Endothelial cell of umbilical vein (primary cell): ENCODE data around the gene TTLL10. TPM values are rescaled to one million over a fixed set of nuclear protein-coding genes. Genes with fewer than 3 reads are reported as not detected.

ENCODE experiments used
- BruUV-seq: library from RNA; stranded (reverse); fragments of 400-500 nt; replicated peaks from 2 replicates; lab custom pipeline; 2021; lab: Mats Ljungman, UMichigan
- CTCF ChIA-PET: fragments of 300-600, 350-600 bp; sonication (Branson Sonifier 250); formaldehyde crosslinking; loops from one replicate; lab custom pipeline; 2021; ENCODE audit warnings: antibody characterized with exemption, inconsistent platforms; lab: Charles Lee
- POLR2A ChIA-PET: fragments of 300-600, 350-600 bp; sonication (Branson Sonifier 250); formaldehyde crosslinking; loops from one replicate; lab custom pipeline; 2021; ENCODE audit warnings: antibody characterized with exemption, inconsistent platforms; lab: Charles Lee
- DNase-seq: peaks from one replicate; pipeline ENCODE4 v3.0.0-alpha.2; 2011; ENCODE audit warnings: low read depth, low spot score
- FAIRE-seq: peaks from 2 replicates; lab custom pipeline; 2011; peaks lifted over from hg19 to GRCh38; lab: Jason Lieb, UNC
- H2AFZ ChIP-seq: 2 replicates; pipeline ENCODE4 v1.6.0; 2012; ENCODE audit warnings: low read depth, low read length, control low read depth, inconsistent platforms
- H3K27ac ChIP-seq: 2 replicates; pipeline ENCODE4 v1.5.1; 2011; ENCODE audit warnings: low read depth, mild to moderate bottlenecking, control low read depth, low read length, moderate library complexity; ENCODE audit not compliant: insufficient read depth
- H3K27me3 ChIP-seq, 2 experiments: 2 replicates each; pipeline versions ENCODE4 v1.6.0 to v1.6.1; 2011; ENCODE audit warnings: low read length in 2 of 2, mixed read lengths in 1 of 2; ENCODE audit not compliant: control insufficient read depth in 2 of 2, insufficient read depth in 2 of 2
- H3K36me3 ChIP-seq, 2 experiments: 2 replicates in 1 of 2; 3 replicates in 1 of 2; pipeline ENCODE4 v1.5.1; 2011; ENCODE audit warnings: low read length in 2 of 2, mild to moderate bottlenecking in 1 of 2, moderate library complexity in 1 of 2; ENCODE audit not compliant: control insufficient read depth in 2 of 2, insufficient read depth in 2 of 2; ENCODE audit errors: extremely low read depth in 1 of 2
- H3K4me1 ChIP-seq: 3 replicates; pipeline ENCODE4 v1.5.1; 2011; ENCODE audit warnings: mild to moderate bottlenecking, low read length; ENCODE audit not compliant: control insufficient read depth, insufficient read depth; ENCODE audit errors: extremely low read depth
- H3K4me2 ChIP-seq: 2 replicates; pipeline ENCODE4 v1.6.1; 2011; ENCODE audit warnings: low read length, control low read depth, mixed read lengths; ENCODE audit not compliant: insufficient read depth
- H3K4me3 ChIP-seq, 3 experiments: fragments of 200-600 bp in 1 of 3; sonication (generic), shearing (Covaris generic) in 1 of 3; replicated peaks in 1 of 3; 2 replicates each; pipeline ENCODE4 v1.5.1; 2011 to 2016; ENCODE audit warnings: control low read depth in 3 of 3, low read length in 3 of 3, mild to moderate bottlenecking in 2 of 3, inconsistent platforms in 1 of 3, low read depth in 1 of 3, moderate library complexity in 1 of 3; ENCODE audit not compliant: insufficient read depth in 1 of 3
- H3K79me2 ChIP-seq: 2 replicates; pipeline ENCODE4 v1.6.0; 2012; ENCODE audit warnings: low read length, inconsistent platforms; ENCODE audit not compliant: control insufficient read depth, insufficient read depth
- H3K9ac ChIP-seq: replicated peaks from 2 replicates; pipeline ENCODE3; 2011; ENCODE audit warnings: low read length, control low read depth; ENCODE audit not compliant: insufficient read depth; ENCODE audit errors: extremely low read depth
- H3K9me1 ChIP-seq: replicated peaks from 3 replicates; pipeline ENCODE4 v1.6.0; 2011; ENCODE audit warnings: mild to moderate bottlenecking, low read length; ENCODE audit not compliant: control insufficient read depth, insufficient read depth; ENCODE audit errors: extremely low read depth
- H3K9me3 ChIP-seq: replicated peaks from 2 replicates; pipeline ENCODE4 v1.5.1; 2012; ENCODE audit warnings: low read length, inconsistent platforms; ENCODE audit not compliant: control insufficient read depth, insufficient read depth
- H4K20me1 ChIP-seq: replicated peaks from 2 replicates; pipeline ENCODE3; 2011; ENCODE audit warnings: mild to moderate bottlenecking, low read length; ENCODE audit not compliant: control insufficient read depth, insufficient read depth; ENCODE audit errors: extremely low read depth
- CTCF ChIP-seq, 2 donors: IDR thresholded peaks; 1 replicate in 1 of 2; 2 replicates in 1 of 2; pipeline ENCODE4 v1.5.1; 2011; ENCODE audit warnings: low read length in 2 of 2, mild to moderate bottlenecking in 2 of 2, moderate library complexity in 2 of 2, control low read depth in 1 of 2, inconsistent platforms in 1 of 2, low read depth in 1 of 2; ENCODE audit not compliant: insufficient read depth in 1 of 2; ENCODE audit errors: extremely low read depth in 1 of 2
- EZH2 ChIP-seq: IDR thresholded peaks from 2 replicates; pipeline ENCODE4 v1.6.1; 2012; ENCODE audit warnings: borderline replicate concordance, low read depth, mild to moderate bottlenecking, moderate library complexity, low read length, inconsistent platforms; ENCODE audit not compliant: severe bottlenecking
- FOS ChIP-seq: IDR thresholded peaks from 2 replicates; pipeline ENCODE4 v1.6.1; 2011; ENCODE audit warnings: mild to moderate bottlenecking, low read length, moderate library complexity, borderline replicate concordance; ENCODE audit not compliant: insufficient read depth
- GATA2 ChIP-seq: IDR thresholded peaks from 2 replicates; pipeline ENCODE4 v1.7.0; 2011; ENCODE audit warnings: low read depth, mild to moderate bottlenecking, moderate library complexity, mixed read lengths, low read length; ENCODE audit not compliant: insufficient read length, insufficient read depth
- JUN ChIP-seq: IDR thresholded peaks from 2 replicates; pipeline ENCODE4 v1.6.1; 2011; ENCODE audit warnings: borderline replicate concordance, low read depth; ENCODE audit not compliant: insufficient read length, insufficient read depth
- MAX ChIP-seq: IDR thresholded peaks from 2 replicates; pipeline ENCODE4 v1.6.1; 2011; ENCODE audit not compliant: insufficient read depth, insufficient read length
- MYC ChIP-seq: IDR thresholded peaks from one replicate; pipeline ENCODE4 v1.6.1; 2011; ENCODE audit warnings: mild to moderate bottlenecking, low read depth, low read length
- POLR2A ChIP-seq: IDR thresholded peaks from 2 replicates; pipeline ENCODE4 v1.6.1; 2012; ENCODE audit warnings: low read depth, mild to moderate bottlenecking, control low read depth, low read length
- POLR2AphosphoS5 ChIP-seq: IDR thresholded peaks from 2 replicates; pipeline ENCODE4 v1.6.1; 2012; ENCODE audit warnings: low read depth, mild to moderate bottlenecking, control low read depth, low read length, moderate library complexity; ENCODE audit not compliant: insufficient read depth
- dilution Hi-C: fragments of 300-500 bp; cut with MboI; formaldehyde crosslinking; loops from one replicate; pipeline ENCODE4 v1.15.0; 2019; ENCODE audit warnings: low sequenced_read_pairs; ENCODE audit not compliant: extremely low pct_ligation_motif_present
- intact Hi-C: fragments of 100-400 bp; cut with micrococcal nuclease; formaldehyde crosslinking; loops from one replicate; pipeline ENCODE4 v1.10.0; 2022
- polyA plus RNA-seq, 4 experiments: library from polyadenylated mRNA; depleted of rRNA in 3 of 4; stranded (reverse) in 3 of 4; unstranded in 1 of 4; fragments of >200 nt; gene quantifications; 2 replicates each; pipeline versions ENCODE4 v1.2.1 to v1.2.3, GENCODE V29; 2011 to 2012; ENCODE audit warnings: missing spikeins in 1 of 4
- total RNA-seq: library from RNA; stranded (reverse); gene quantifications from 2 replicates; pipeline ENCODE4 v1.2.3, GENCODE V29; 2021

TTLL10 gene
- total and polyA plus RNA-seq, 2 donors (not counting 3 experiments of a cell fraction or from before 2014, with no cell fraction given): not detected

- H3K4me3 ChIP-seq: no peak overlapping the region
- no peaks in the 10 kb centered on the region for H3K9me3 ChIP-seq
- POLR2A ChIA-PET: no interaction called here
- no peaks in the 10 kb centered on the region for H4K20me1 ChIP-seq
- BruUV-seq: no TSS peak
- intact Hi-C loops (loop anchor here (5.0 kb wide), 2 partner anchors 122 to 182 kb away; partner anchors contain the start of genes ACAP3, C1QTNF12 and PUSL1), dilution Hi-C loops (no loop called here)
- H3K4me1 ChIP-seq: no peaks in the 10 kb centered on the region
- H3K27ac ChIP-seq: no peak overlapping the region
- TF ChIP-seq POLR2AphosphoS5 (no peak), JUN (no peak), MAX (no peak), POLR2A (no peak), CTCF (IDR thresholded peaks at IDR 0.05; ENCODE audit: extremely low read depth in 1 of 2, insufficient read depth in 1 of 2, low read depth in 1 of 2, low read length in 2 of 2) (no peak), MYC (no peak), EZH2 (no peak), FOS (no peak), GATA2 (no peak)
- H3K4me2 ChIP-seq: no peak overlapping the region
- H2AFZ ChIP-seq: no peak overlapping the region
- no peaks in the 10 kb centered on the region for H3K9me1 ChIP-seq
- CTCF ChIA-PET: interaction anchor here (0.8 to 4.1 kb wide), 6 partner anchors 28 to 167 kb away, joined by 3 to 18 read pairs (median 6); partner anchors contain the start of genes B3GALT6 and SDF4
- no peak overlapping the region for H3K9ac ChIP-seq
- no peaks in the 10 kb centered on the region for H3K79me2 ChIP-seq
- DNase-seq (no peak), FAIRE-seq (no peak)
- H3K27me3 ChIP-seq: no peaks in the 10 kb centered on the region
- no peaks in the 10 kb centered on the region for H3K36me3 ChIP-seq
These were observed 48.7 kb upstream of the TTLL10 start for GRCh38 chr1:1124786-1125642.
